Astrocyte (in vitro differentiated cells and primary cell): ENCODE data around the gene NCR3LG1. TPM values are rescaled to one million over a fixed set of nuclear protein-coding genes. Genes with fewer than 3 reads are reported as not detected.

Experiments used
- DNase-seq: peaks from one replicate; pipeline ENCODE4 v3.0.0-alpha.2; 2010; ENCODE audit warnings: low read depth
- FAIRE-seq: peaks from 2 replicates; lab custom pipeline; 2011; peaks lifted over from hg19 to GRCh38; lab: Jason Lieb, UNC
- H2AFZ ChIP-seq: 2 replicates; pipeline ENCODE4 v1.6.0; 2012; ENCODE audit warnings: low read depth, low read length, inconsistent platforms
- H3K27ac ChIP-seq: 2 replicates; pipeline ENCODE4 v1.5.1; 2011; ENCODE audit warnings: low read depth, low read length, inconsistent platforms
- H3K27me3 ChIP-seq: 2 replicates; pipeline ENCODE4 v1.6.0; 2011; ENCODE audit warnings: low read length, inconsistent platforms; ENCODE audit not compliant: insufficient read depth
- H3K36me3 ChIP-seq: 2 replicates; pipeline ENCODE4 v1.5.1; 2011; ENCODE audit warnings: low read length, inconsistent platforms; ENCODE audit not compliant: insufficient read depth
- H3K4me1 ChIP-seq: 2 replicates; pipeline ENCODE4 v1.5.1; 2011; ENCODE audit warnings: low read length, inconsistent platforms; ENCODE audit not compliant: insufficient read depth
- H3K4me2 ChIP-seq: 2 replicates; pipeline ENCODE4 v1.6.0; 2012; ENCODE audit warnings: low read length, inconsistent platforms
- H3K4me3 ChIP-seq: 2 replicates; pipeline ENCODE4 v1.5.1; 2011; ENCODE audit warnings: low read depth, mild to moderate bottlenecking, low read length, inconsistent platforms; ENCODE audit not compliant: insufficient read depth
- H3K79me2 ChIP-seq: 2 replicates; pipeline ENCODE4 v1.6.0; 2012; ENCODE audit warnings: mild to moderate bottlenecking, low read length, inconsistent platforms; ENCODE audit not compliant: insufficient read depth
- H3K9ac ChIP-seq: 2 replicates; pipeline ENCODE4 v1.6.0; 2012; ENCODE audit warnings: mild to moderate bottlenecking, low read length, inconsistent platforms
- H3K9me3 ChIP-seq: 2 replicates; pipeline ENCODE4 v1.5.1; 2012; ENCODE audit warnings: low read depth, mild to moderate bottlenecking, low read length, inconsistent platforms; ENCODE audit not compliant: insufficient read depth
- H4K20me1 ChIP-seq: 2 replicates; pipeline ENCODE4 v1.6.0; 2012; ENCODE audit warnings: low read length, inconsistent platforms; ENCODE audit not compliant: insufficient read depth
- H3K27ac Mint-ChIP-seq: one replicate; pipeline ENCODE4 v1.8.0; 2021; ENCODE audit warnings: mild to moderate bottlenecking, mixed read lengths; ENCODE audit not compliant: unreplicated experiment
- H3K27me3 Mint-ChIP-seq: one replicate; pipeline ENCODE4 v1.8.0; 2021; ENCODE audit warnings: low read depth, mixed read lengths; ENCODE audit not compliant: unreplicated experiment
- H3K36me3 Mint-ChIP-seq: one replicate; pipeline ENCODE4 v1.8.0; 2021; ENCODE audit warnings: low read depth, mixed read lengths; ENCODE audit not compliant: unreplicated experiment
- H3K4me1 Mint-ChIP-seq: one replicate; pipeline ENCODE4 v1.8.0; 2021; ENCODE audit warnings: low read depth, mixed read lengths; ENCODE audit not compliant: unreplicated experiment
- H3K4me3 Mint-ChIP-seq: one replicate; pipeline ENCODE4 v1.8.0; 2021; ENCODE audit warnings: mild to moderate bottlenecking, moderate library complexity, mixed read lengths; ENCODE audit not compliant: unreplicated experiment
- H3K9me3 Mint-ChIP-seq: one replicate; pipeline ENCODE4 v1.8.0; 2021; ENCODE audit warnings: mild to moderate bottlenecking, mixed read lengths; ENCODE audit not compliant: unreplicated experiment
- EZH2 ChIP-seq: IDR thresholded peaks from 2 replicates; pipeline ENCODE4 v1.6.1; 2012; ENCODE audit warnings: mild to moderate bottlenecking, low read length, inconsistent platforms; ENCODE audit not compliant: insufficient read depth
- total RNA-seq: library from RNA; stranded (reverse); gene quantifications from 2 replicates; pipeline ENCODE4 v1.2.1, GENCODE V29; 2021
- TF ChIP-seq, protein P1 (sequence below): IDR thresholded peaks from 2 replicates; pipeline ENCODE4 v1.5.1; 2011; ENCODE audit warnings: low read depth, mild to moderate bottlenecking, inconsistent platforms, low read length, moderate library complexity; ENCODE audit not compliant: insufficient read depth

The NCR3LG1 gene
- total RNA-seq, 1 donor from 2014 or later: 3.3 TPM

DNA sequence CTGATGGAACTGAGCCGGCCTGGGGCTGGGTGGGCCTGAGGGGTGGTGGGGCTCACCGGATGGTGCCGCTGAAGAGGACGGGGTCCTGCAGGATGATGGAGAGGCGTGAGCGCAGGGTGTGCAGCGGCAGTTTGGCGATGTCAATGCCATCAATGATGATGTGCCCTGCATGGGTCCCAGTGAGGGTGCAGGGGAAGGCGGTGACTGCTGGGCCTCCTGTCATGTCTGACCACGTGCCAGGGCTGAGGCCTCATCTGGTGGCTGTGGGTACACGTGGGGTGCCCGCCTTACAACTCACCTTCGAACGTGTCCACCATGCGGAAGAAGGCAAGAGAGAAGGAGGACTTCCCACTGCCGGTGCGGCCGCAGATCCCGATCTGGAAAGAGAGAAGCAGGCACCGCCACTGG is 44.0 kb downstream of the NCR3LG1 start:
- Histone ChIP-seq H3K4me1 (no peaks in the 10 kb centered on the region), H3K4me3 (no peak overlapping the region), H3K9ac (no peak overlapping the region), H3K9me3 (no peaks in the 10 kb centered on the region), H3K4me2 (no peak overlapping the region), H3K79me2 (no peaks in the 10 kb centered on the region), H3K27ac (no peak overlapping the region), H2AFZ (no peak overlapping the region), H4K20me1 (no peaks in the 10 kb centered on the region), H3K36me3 (no peaks in the 10 kb centered on the region), H3K27me3 (peaks cover 2% of the 10 kb centered on the region)
- H3K27me3 Mint-ChIP-seq: peaks cover 62% of the 10 kb centered on the region
- H3K36me3 Mint-ChIP-seq: no peaks in the 10 kb centered on the region
- H3K9me3 Mint-ChIP-seq: peaks cover 2% of the 10 kb centered on the region
- H3K4me3 Mint-ChIP-seq: no peak overlapping the region
- TF ChIP-seq EZH2: no peak
- TF ChIP-seq, protein P1, sequence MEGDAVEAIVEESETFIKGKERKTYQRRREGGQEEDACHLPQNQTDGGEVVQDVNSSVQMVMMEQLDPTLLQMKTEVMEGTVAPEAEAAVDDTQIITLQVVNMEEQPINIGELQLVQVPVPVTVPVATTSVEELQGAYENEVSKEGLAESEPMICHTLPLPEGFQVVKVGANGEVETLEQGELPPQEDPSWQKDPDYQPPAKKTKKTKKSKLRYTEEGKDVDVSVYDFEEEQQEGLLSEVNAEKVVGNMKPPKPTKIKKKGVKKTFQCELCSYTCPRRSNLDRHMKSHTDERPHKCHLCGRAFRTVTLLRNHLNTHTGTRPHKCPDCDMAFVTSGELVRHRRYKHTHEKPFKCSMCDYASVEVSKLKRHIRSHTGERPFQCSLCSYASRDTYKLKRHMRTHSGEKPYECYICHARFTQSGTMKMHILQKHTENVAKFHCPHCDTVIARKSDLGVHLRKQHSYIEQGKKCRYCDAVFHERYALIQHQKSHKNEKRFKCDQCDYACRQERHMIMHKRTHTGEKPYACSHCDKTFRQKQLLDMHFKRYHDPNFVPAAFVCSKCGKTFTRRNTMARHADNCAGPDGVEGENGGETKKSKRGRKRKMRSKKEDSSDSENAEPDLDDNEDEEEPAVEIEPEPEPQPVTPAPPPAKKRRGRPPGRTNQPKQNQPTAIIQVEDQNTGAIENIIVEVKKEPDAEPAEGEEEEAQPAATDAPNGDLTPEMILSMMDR: no peak
- FAIRE-seq (no peak), DNase-seq (no peak)
- no peaks in the 10 kb centered on the region for H3K4me1 Mint-ChIP-seq
- no peak overlapping the region for H3K27ac Mint-ChIP-seq

DNA sequence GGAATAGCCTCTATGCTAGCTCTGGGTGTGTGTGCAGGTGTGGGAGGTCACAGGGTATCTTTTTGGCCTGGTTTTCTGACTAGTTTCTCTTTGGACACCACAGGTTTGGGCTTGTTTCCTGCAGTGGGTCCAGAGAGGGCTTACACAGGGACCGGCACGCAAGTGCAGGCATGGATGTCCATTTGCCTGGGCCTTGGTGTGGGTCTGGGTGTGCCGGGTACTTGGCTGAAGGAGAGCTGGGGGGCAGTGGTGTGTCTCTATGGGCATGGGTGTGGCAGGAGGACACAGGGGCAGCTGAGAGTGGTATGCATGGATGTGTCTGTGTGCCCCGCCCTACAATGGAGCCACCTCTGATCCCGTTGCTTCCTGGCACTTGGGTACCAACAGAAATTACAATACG is 44.4 kb downstream of the NCR3LG1 start:
- Histone ChIP-seq H2AFZ (no peak overlapping the region), H4K20me1 (no peaks in the 10 kb centered on the region), H3K27me3 (peaks cover 2% of the 10 kb centered on the region), H3K79me2 (no peaks in the 10 kb centered on the region), H3K4me3 (no peak overlapping the region), H3K4me2 (no peak overlapping the region), H3K27ac (no peak overlapping the region), H3K9me3 (no peaks in the 10 kb centered on the region), H3K36me3 (no peaks in the 10 kb centered on the region), H3K4me1 (no peaks in the 10 kb centered on the region), H3K9ac (no peak overlapping the region)
- Mint-ChIP-seq H3K4me1 (no peaks in the 10 kb centered on the region), H3K4me3 (no peak overlapping the region), H3K27ac (no peak overlapping the region), H3K36me3 (no peaks in the 10 kb centered on the region), H3K27me3 (peaks cover 65% of the 10 kb centered on the region), H3K9me3 (peaks cover 2% of the 10 kb centered on the region)
- no peak for DNase-seq
- FAIRE-seq: no peak
- no peak for TF ChIP-seq EZH2
- TF ChIP-seq, protein P1: no peak

DNA sequence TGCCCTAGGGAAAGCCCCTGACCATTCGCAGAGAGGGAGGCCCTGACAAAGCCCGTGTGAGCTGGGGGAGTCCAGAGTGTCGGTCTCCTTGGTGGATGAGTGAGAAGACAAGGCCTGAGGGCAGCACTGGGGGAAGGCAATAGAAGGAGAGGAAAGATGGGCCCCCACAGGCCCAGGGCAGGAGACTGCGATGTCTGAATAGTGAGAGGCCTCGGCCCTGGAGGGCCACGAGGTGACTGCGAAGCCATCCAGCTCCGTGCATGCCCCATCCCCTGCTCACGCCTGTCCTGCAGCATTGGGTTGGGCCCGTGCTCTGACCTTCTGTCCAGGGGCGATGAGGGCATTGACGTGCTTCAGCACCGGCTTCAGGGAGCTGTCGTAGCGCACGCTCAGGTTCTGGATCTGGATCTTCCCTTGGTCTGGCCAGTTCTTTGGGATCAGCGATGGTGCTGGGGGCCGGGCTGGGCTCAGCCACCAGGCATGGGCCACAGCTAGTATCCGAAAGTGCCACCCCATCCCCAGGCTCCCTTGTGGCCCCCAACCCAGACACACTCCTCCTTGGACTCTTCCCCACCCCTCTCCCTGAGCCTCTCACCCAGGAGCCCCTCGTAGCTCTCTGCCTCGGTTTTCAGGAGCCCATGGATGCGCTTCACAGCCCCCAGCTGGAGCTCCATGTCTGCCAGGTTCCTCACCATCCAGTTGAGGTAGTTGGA is 45.2 kb downstream of the NCR3LG1 start:
- peaks cover 2% of the 10 kb centered on the region for H3K27me3 ChIP-seq
- H3K4me3 ChIP-seq: no peak overlapping the region
- no peak overlapping the region for H3K4me2 ChIP-seq
- H3K36me3 ChIP-seq: no peaks in the 10 kb centered on the region
- Mint-ChIP-seq H3K27me3 (peaks cover 63% of the 10 kb centered on the region), H3K4me1 (no peaks in the 10 kb centered on the region), H3K9me3 (no peaks in the 10 kb centered on the region), H3K36me3 (no peaks in the 10 kb centered on the region), H3K4me3 (no peak overlapping the region), H3K27ac (no peak overlapping the region)
- no peak overlapping the region for H2AFZ ChIP-seq
- H3K9me3 ChIP-seq: no peaks in the 10 kb centered on the region
- H4K20me1 ChIP-seq: no peaks in the 10 kb centered on the region
- TF ChIP-seq, protein P1: no peak
- TF ChIP-seq EZH2: no peak
- FAIRE-seq: no peak
- no peak for DNase-seq
- H3K4me1 ChIP-seq: no peaks in the 10 kb centered on the region
- H3K9ac ChIP-seq: no peak overlapping the region
- H3K79me2 ChIP-seq: no peaks in the 10 kb centered on the region
- H3K27ac ChIP-seq: no peak overlapping the region
